Pancreas (tissue), 10 donors: Measurements from ENCODE around the gene PCNX1. TPM values are rescaled to one million over a fixed set of nuclear protein-coding genes. Genes with fewer than 3 reads are reported as not detected.
"Not testable (repeated sequence)": the region's sequence is repeated elsewhere in the genome, so short reads cannot be mapped to it uniquely, and the experiment has no call there.

Experiments used
- ATAC-seq, 4 donors: fragments of 200-7000 bp; cut with Tn5 transposase; one replicate each; pipeline versions ENCODE4 v1.8.0 to v1.9.1; 2020; ENCODE audit warnings: mild to moderate bottlenecking in 4 of 4, moderate library complexity in 4 of 4
- DNase-seq, 6 donors: peaks; one replicate each; pipeline ENCODE4 v3.0.0-alpha.2; 2020
- FAIRE-seq: peaks from 2 replicates; lab custom pipeline; 2012; peaks lifted over from hg19 to GRCh38; lab: Jason Lieb, UNC
- H3K27ac ChIP-seq, 4 donors: fragments of 200-600 bp; sonication (generic); 1 replicate in 3 of 4; 2 replicates in 1 of 4; pipeline versions ENCODE4 v1.5.0 to v1.8.0; 2020
- H3K27me3 ChIP-seq, 4 donors: fragments of 200-600 bp; one replicate each; pipeline ENCODE4 v1.8.0; 2021
- H3K36me3 ChIP-seq, 3 donors: fragments of 200-600 bp; sonication (generic) in 1 of 3; one replicate each; pipeline versions ENCODE4 v1.5.0 to v1.8.0; 2020 to 2021
- H3K4me1 ChIP-seq, 3 donors: fragments of 200-600 bp; one replicate each; pipeline ENCODE4 v1.8.0; 2021
- H3K4me3 ChIP-seq, 4 donors: fragments of 200-600 bp; sonication (generic) in 2 of 4; one replicate each; pipeline versions ENCODE4 v1.5.0 to v1.8.0; 2020 to 2021
- H3K9me3 ChIP-seq, 4 donors: fragments of 200-600 bp; one replicate each; pipeline ENCODE4 v1.8.0; 2021
- WGBS, 2 donors: extraction: QIAGEN DNeasy Blood & Tissue Kit; methylation state at CpG; one replicate each; pipeline ENCODE4 v1.1.7; 2013; 5-methylcytosine and 5-hydroxymethylcytosine counted together
- intact Hi-C, 3 donors: fragments of 100-400 bp; cut with DNase I; formaldehyde crosslinking; loops; one replicate each; pipeline versions ENCODE4 v1.11.1 to v1.14.2; 2022
- polyA plus RNA-seq, 2 donors: library from polyadenylated mRNA; stranded (reverse); fragments of 200-250 nt; gene quantifications; one replicate each; pipeline ENCODE4 v1.2.3, GENCODE V29; 2013
- total RNA-seq, 6 donors: library from RNA; stranded (reverse); fragmentation: NEBNext Ultra II Directional in 4 of 6; extraction: Animal tissue kit (Norgen Biotek cat#: 25700) in 4 of 6; gene quantifications; one replicate each; pipeline versions ENCODE4 v1.2.1 to v1.2.4, GENCODE V29; 2021 to 2023
- TF ChIP-seq, protein P1 (sequence below), 4 donors: fragments of 200-600 bp; sonication (generic) in 3 of 4; IDR thresholded peaks; one replicate each; pipeline versions ENCODE4 v1.5.0 to v1.8.0; 2021; ENCODE audit warnings: antibody characterized with exemption in 4 of 4
- donor health status: healthy with polysubstance abuse.
- donor health status: DM: no; HTN: no; CAD: no; lungs with moderate emphysema.
- donor health status: DM: no; HTN: no; CAD: no.
- donor health status: control.
- donor health status: control.
- donor health status: Bipolar disorder and iron deficiency.
- donor health status: DM: yes; HTN: yes; CAD: no.
- donor health status: DM: no; HTN: no; CAD: no.
- donor health status: DM: no; HTN: no; CAD: no.
- donor health status: DM: yes; HTN: yes; CAD: no.

The PCNX1 gene
- total and polyA plus RNA-seq, 8 donors: 5.0 to 28.7 (median 14.7) TPM

DNA sequence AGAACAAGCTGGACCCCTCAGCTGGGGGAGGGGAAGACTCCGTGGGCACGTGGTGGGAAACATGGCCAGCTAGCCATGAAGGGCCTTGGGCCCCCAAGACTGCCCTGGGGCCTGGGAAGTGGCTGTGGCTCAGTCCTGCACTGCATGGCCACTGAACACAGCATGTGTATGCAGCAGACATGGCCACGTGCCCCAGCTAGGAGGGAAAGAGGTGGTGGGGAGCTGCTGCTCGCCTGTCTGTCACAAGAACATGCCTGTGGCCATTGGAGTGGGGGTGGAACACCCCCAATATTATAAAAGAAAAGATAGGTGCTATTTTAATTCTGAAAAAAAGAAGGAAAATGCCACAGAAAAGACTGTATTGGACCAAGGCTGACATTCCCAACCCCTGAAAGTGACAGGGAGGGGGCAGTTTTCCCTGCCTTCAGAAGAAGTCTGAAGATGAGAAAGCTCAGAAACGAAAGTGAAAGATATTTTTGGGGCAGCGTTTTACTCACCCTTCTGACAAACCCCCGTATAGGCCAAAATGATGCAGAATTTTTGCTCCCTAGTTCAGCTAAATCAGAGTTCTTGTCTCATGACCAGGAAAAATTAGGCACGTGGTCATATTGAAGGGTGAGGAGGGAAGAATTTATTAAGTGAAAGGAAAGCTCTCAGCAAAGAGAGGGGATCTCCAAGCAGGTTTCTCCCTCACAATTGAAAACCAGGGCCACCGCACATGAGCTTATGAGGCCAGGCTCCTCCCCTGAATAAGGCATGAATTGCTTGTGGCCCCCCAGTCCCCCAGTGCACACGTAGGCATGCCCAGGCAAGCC, 35.2 kb upstream of the PCNX1 start:
- Histone ChIP-seq H3K4me3 (no peak overlapping the region), H3K9me3 (no peaks in the 10 kb centered on the region), H3K4me1 (no peaks in the 10 kb centered on the region), H3K36me3 (no peaks in the 10 kb centered on the region), H3K27ac (no peak overlapping the region), H3K27me3 (no peaks in the 10 kb centered on the region)
- FAIRE-seq (no peak), ATAC-seq (no peak), DNase-seq (no peak)
- TF ChIP-seq, protein P1, sequence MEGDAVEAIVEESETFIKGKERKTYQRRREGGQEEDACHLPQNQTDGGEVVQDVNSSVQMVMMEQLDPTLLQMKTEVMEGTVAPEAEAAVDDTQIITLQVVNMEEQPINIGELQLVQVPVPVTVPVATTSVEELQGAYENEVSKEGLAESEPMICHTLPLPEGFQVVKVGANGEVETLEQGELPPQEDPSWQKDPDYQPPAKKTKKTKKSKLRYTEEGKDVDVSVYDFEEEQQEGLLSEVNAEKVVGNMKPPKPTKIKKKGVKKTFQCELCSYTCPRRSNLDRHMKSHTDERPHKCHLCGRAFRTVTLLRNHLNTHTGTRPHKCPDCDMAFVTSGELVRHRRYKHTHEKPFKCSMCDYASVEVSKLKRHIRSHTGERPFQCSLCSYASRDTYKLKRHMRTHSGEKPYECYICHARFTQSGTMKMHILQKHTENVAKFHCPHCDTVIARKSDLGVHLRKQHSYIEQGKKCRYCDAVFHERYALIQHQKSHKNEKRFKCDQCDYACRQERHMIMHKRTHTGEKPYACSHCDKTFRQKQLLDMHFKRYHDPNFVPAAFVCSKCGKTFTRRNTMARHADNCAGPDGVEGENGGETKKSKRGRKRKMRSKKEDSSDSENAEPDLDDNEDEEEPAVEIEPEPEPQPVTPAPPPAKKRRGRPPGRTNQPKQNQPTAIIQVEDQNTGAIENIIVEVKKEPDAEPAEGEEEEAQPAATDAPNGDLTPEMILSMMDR (IDR thresholded peaks at IDR 0.05): no peak
- intact Hi-C loops: no loop called here
- 70 to 71% methylated on average over 10 of the region's 10 CpGs for WGBS, 2 donors

DNA sequence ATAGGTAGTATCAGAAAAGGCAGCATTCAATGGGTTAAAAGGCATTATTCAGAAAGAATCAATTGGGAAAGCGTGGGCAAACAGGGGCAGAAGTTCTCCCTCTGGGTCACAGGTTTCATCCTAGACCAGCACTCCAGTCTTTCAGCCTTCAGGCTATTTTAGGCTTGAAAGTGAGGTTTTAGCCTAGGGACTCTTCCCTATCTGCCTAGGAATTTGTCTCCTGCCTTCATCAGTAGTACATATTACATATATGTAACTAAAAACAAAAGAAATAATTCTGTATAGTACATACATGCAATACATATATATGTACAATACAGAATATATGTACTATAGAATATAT, 34.6 kb upstream of the PCNX1 start:
- H3K9me3 ChIP-seq: no peaks in the 10 kb centered on the region
- FAIRE-seq: no peak
- no peaks in the 10 kb centered on the region for H3K27me3 ChIP-seq
- ATAC-seq: no peak
- no peak overlapping the region for H3K4me3 ChIP-seq
- DNase-seq: no peak
- no peaks in the 10 kb centered on the region for H3K36me3 ChIP-seq
- intact Hi-C loops: no loop called here
- TF ChIP-seq, protein P1 (IDR thresholded peaks at IDR 0.05): no peak
- 63 to 73% methylated on average over 1 of the region's 1 CpG for WGBS, 2 donors
- H3K4me1 ChIP-seq: no peaks in the 10 kb centered on the region
- no peak overlapping the region for H3K27ac ChIP-seq

DNA sequence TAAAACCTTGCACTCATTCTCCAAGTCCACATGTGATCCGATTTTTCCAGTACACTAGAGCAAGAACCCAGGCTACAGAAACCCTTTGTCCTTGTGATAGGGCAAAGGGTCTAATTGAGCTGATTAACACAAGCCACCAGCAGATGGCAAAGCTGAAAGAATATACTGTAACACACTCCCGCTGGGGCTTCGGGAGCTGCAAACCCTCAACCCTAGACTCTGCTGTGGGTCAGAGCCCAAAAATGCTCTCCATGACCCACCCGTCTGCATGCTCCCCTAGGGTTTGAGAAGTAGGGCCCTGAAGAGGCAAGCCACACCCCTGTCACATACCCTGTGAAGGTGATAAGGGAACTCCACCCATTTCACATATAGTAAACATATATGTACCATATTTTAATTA, 33.6 kb upstream of the PCNX1 start:
- Histone ChIP-seq H3K27ac (no peak overlapping the region), H3K4me1 (no peaks in the 10 kb centered on the region), H3K4me3 (no peak overlapping the region), H3K27me3 (no peaks in the 10 kb centered on the region), H3K9me3 (no peaks in the 10 kb centered on the region), H3K36me3 (no peaks in the 10 kb centered on the region)
- ATAC-seq (no peak), DNase-seq (no peak), FAIRE-seq (no peak)
- intact Hi-C loops: no loop called here
- TF ChIP-seq, protein P1 (IDR thresholded peaks at IDR 0.05): no peak
- WGBS, 2 donors: 72% methylated on average over 4 of the region's 4 CpGs

DNA sequence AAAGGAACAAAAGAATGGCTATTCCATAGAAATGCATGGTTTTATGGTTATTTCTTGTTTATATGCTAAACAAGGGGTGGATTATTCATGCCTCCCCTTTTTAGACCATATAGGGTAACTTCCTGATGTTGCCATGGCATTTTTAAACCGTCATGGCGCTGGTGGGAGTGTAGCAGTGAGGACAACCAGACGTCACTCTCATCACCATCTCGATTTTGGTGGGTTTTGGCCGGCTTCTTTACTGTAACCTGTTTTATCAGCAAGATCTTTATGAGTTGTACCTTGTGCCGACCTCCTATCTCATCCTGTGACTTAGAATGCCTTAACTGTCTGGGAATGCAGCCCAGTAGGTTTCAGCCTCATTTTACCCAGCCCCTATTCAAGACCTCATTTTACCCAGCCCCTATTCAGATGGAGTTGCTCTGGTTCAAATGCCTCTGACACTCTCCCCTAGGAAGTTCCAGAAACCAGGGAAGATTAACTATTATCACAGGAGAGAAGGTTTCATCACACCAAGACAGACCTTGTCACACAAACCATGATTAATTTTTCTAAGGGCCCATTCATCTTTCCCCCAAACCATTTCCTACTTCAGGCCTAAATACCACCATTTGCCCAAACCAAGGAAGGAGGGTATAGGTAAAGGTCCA, 31.3 kb upstream of the PCNX1 start:
- H3K4me1 ChIP-seq, DNase-seq, intact Hi-C loops, H3K36me3 ChIP-seq, H3K27me3 ChIP-seq, H3K9me3 ChIP-seq, FAIRE-seq, H3K27ac ChIP-seq, H3K4me3 ChIP-seq, ATAC-seq: not testable (repeated sequence)
- WGBS, 2 donors: 67 to 68% methylated on average over 6 of the region's 6 CpGs

DNA sequence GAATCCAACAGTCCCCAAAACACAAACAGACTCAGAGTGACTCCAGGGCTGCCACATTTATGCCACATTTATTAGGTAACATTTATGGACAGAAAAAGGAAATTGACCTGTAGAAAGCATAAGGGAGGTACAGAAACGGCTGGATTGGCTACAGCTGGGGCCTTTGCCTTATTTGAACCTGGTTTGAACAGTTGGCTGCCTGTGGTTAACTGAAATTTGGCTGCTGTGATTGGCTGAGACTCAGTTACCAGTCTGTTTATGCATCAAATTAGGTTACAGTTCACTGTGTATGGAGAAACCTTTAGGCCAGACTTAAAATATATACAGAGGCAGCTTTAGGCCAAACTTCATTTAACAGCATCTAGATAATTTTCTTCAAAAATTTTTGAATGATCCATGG, 27.8 kb upstream of the PCNX1 start:
- Histone ChIP-seq H3K36me3 (no peaks in the 10 kb centered on the region), H3K27me3 (no peaks in the 10 kb centered on the region), H3K9me3 (no peaks in the 10 kb centered on the region), H3K27ac (no peak overlapping the region), H3K4me3 (no peak overlapping the region), H3K4me1 (no peaks in the 10 kb centered on the region)
- TF ChIP-seq, protein P1 (IDR thresholded peaks at IDR 0.05): no peak
- DNase-seq (no peak), FAIRE-seq (no peak), ATAC-seq (no peak)
- intact Hi-C loops: no loop called here
- WGBS, 2 donors: 41% methylated on average over 1 of the region's 1 CpG

DNA sequence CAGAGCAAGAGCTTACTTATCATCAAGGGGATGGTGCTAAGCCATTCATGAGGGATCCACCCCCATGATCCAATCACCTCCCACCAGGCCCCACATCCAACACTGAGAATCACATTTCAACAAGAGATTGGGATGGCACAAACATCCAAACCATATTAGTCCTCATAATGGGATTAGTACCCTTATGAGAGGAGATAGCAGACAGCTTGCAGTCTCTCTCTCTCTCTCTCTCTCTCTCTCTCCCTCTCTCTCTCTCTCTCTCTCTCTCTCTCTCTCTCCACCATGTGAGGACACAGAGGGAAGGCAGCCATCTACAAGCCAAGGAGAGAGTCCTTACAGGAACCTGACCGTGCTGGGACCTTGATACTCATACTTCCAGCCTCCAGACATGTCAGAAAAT, 26.4 kb upstream of the PCNX1 start:
- WGBS, 2 donors: 88 to 96% methylated on average over 1 of the region's 1 CpG

More for the DNA sequence above, 26.4 kb upstream of the PCNX1 start:
- ATAC-seq, DNase-seq, H3K27ac ChIP-seq, FAIRE-seq, H3K9me3 ChIP-seq, H3K36me3 ChIP-seq, H3K27me3 ChIP-seq, H3K4me1 ChIP-seq, intact Hi-C loops, H3K4me3 ChIP-seq: not testable (repeated sequence)
